Activated CD4-positive, alpha-beta memory T cell treated with anti-CD3 and anti-CD28 coated beads for 36 hours (primary cell): ENCODE data around the gene LSG1. TPM values are rescaled to one million over a fixed set of nuclear protein-coding genes. Genes with fewer than 3 reads are reported as not detected.

Source experiments
- CTCF ChIA-PET: fragments of 350-600 bp; sonication (Branson Sonifier 250); formaldehyde crosslinking; loops from one replicate; lab custom pipeline; 2021; ENCODE audit warnings: antibody characterized with exemption, inconsistent platforms; lab: Charles Lee
- POLR2A ChIA-PET: fragments of 350-600 bp; sonication (Branson Sonifier 250); formaldehyde crosslinking; loops from one replicate; lab custom pipeline; 2021; ENCODE audit warnings: antibody characterized with exemption; lab: Charles Lee
- DNase-seq: peaks from one replicate; pipeline ENCODE4 v3.0.0-alpha.2; 2020
- H3K27ac Mint-ChIP-seq: one replicate; pipeline ENCODE4 v1.8.0; 2021; ENCODE audit warnings: mixed read lengths
- H3K27me3 Mint-ChIP-seq: one replicate; pipeline ENCODE4 v1.8.0; 2021; ENCODE audit warnings: mixed read lengths
- H3K36me3 Mint-ChIP-seq: one replicate; pipeline ENCODE4 v1.8.0; 2021; ENCODE audit warnings: mixed read lengths
- H3K4me1 Mint-ChIP-seq: one replicate; pipeline ENCODE4 v1.8.0; 2021; ENCODE audit warnings: low read depth, mixed read lengths
- H3K4me3 Mint-ChIP-seq: one replicate; pipeline ENCODE4 v1.8.0; 2021; ENCODE audit warnings: mild to moderate bottlenecking, mixed read lengths
- H3K9me3 Mint-ChIP-seq: one replicate; pipeline ENCODE4 v1.8.0; 2021; ENCODE audit warnings: mixed read lengths
- intact Hi-C: fragments of 100-400 bp; cut with micrococcal nuclease; formaldehyde crosslinking; loops from one replicate; pipeline ENCODE4 v1.15.1; 2023
- total RNA-seq, 2 experiments: library from RNA; stranded (reverse); gene quantifications; one replicate each; pipeline ENCODE4 v1.2.3, GENCODE V29; 2021

Gene LSG1
- total RNA-seq, 2 experiments from 2014 or later = 34.6 to 35.3 TPM

GRCh38 chr3:194602669-194603171 is 69.3 kb downstream of the LSG1 start:
- Mint-ChIP-seq H3K27ac (no peak overlapping the region), H3K27me3 (no peaks in the 10 kb centered on the region), H3K36me3 (no peaks in the 10 kb centered on the region), H3K9me3 (no peaks in the 10 kb centered on the region), H3K4me3 (no peak overlapping the region), H3K4me1 (no peaks in the 10 kb centered on the region)
- ChIA-PET POLR2A (no interaction called here), CTCF (interaction anchor here (1.1 kb wide), 2 partner anchors 8 to 130 kb away, joined by 4 to 5 read pairs; no protein-coding TSS in a partner anchor)
- intact Hi-C loops = no loop called here
- DNase-seq = no peak

- H3K36me3 Mint-ChIP-seq = no peaks in the 10 kb centered on the region
- no peak overlapping the region for H3K27ac Mint-ChIP-seq
- ChIA-PET POLR2A (no interaction called here), CTCF (interaction anchor here (2.0 kb wide), 1 partner anchor 127 kb away, joined by 10 read pairs; no protein-coding TSS in a partner anchor)
- DNase-seq = no peak
- H3K9me3 Mint-ChIP-seq = no peaks in the 10 kb centered on the region
- H3K4me1 Mint-ChIP-seq = peaks cover 4% of the 10 kb centered on the region
- H3K27me3 Mint-ChIP-seq = no peaks in the 10 kb centered on the region
- no peak overlapping the region for H3K4me3 Mint-ChIP-seq
- intact Hi-C loops = no loop called here
Measured at GRCh38 chr3:194598771-194599557, 73.0 kb downstream of the LSG1 start.

GRCh38 chr3:194596906-194597305 is 75.1 kb downstream of the LSG1 start:
- Mint-ChIP-seq H3K27ac (no peak overlapping the region), H3K4me3 (no peak overlapping the region), H3K9me3 (no peaks in the 10 kb centered on the region), H3K36me3 (no peaks in the 10 kb centered on the region), H3K27me3 (no peaks in the 10 kb centered on the region), H3K4me1 (peaks cover 4% of the 10 kb centered on the region)
- intact Hi-C loops = no loop called here
- POLR2A ChIA-PET = no interaction called here
- CTCF ChIA-PET = interaction anchor here (1.0 to 6.5 kb wide), 2 partner anchors 124 to 253 kb away, joined by 4 to 113 read pairs; no protein-coding TSS in a partner anchor
- no peak for DNase-seq

- Mint-ChIP-seq H3K36me3 (no peaks in the 10 kb centered on the region), H3K4me3 (no peak overlapping the region), H3K4me1 (peaks cover 4% of the 10 kb centered on the region), H3K9me3 (no peaks in the 10 kb centered on the region), H3K27ac (no peak overlapping the region), H3K27me3 (no peaks in the 10 kb centered on the region)
- ChIA-PET POLR2A (no interaction called here), CTCF (interaction anchor here (0.9 to 6.5 kb wide), 6 partner anchors 18 to 259 kb away, joined by 4 to 113 read pairs (median 6); no protein-coding TSS in a partner anchor)
- DNase-seq = no peak
- intact Hi-C loops = no loop called here
Measured at GRCh38 chr3:194592798-194593752, 78.9 kb downstream of the LSG1 start.

Other genes starting within 250 kb of the LSG1 start
- gene ATP13A3, start 185.2 kb downstream of the LSG1 start, total RNA-seq = 100 to 1,000 TPM; 136 to 145 TPM
- gene TMEM44, start 38.8 kb downstream of the LSG1 start, total RNA-seq = 1 to 10 TPM; 4.0 to 5.8 TPM
- gene FAM43A, start 13.7 kb upstream of the LSG1 start, total RNA-seq = 1 to 10 TPM; 7.4 to 8.5 TPM